Activated CD8-positive, alpha-beta T cell treated with anti-CD3 and anti-CD28 coated beads for 36 hours (primary cell): Measurements from ENCODE around the gene ATG16L2. TPM values are rescaled to one million over a fixed set of nuclear protein-coding genes. Genes with fewer than 3 reads are reported as not detected.
A peak's percentile ranks its signal among the peaks of the same experiment; 100 is the strongest.
"Not testable (repeated sequence)": the region's sequence is repeated elsewhere in the genome, so short reads cannot be mapped to it uniquely, and the experiment has no call there.

Experiments used
- ATAC-seq: fragments of 200-7000 bp; cut with Tn5 transposase; one replicate; pipeline ENCODE4 v1.10.0; 2021; ENCODE audit warnings: mild to moderate bottlenecking, moderate library complexity
- CTCF ChIA-PET: fragments of 350-600 bp; sonication (Branson Sonifier 250); formaldehyde crosslinking; loops from one replicate; lab custom pipeline; 2021; ENCODE audit warnings: antibody characterized with exemption; lab: Charles Lee
- POLR2A ChIA-PET: fragments of 350-600 bp; sonication (Branson Sonifier 250); formaldehyde crosslinking; loops from one replicate; lab custom pipeline; 2021; ENCODE audit warnings: antibody characterized with exemption; lab: Charles Lee
- DNase-seq: peaks from one replicate; pipeline ENCODE4 v3.0.0-alpha.2; 2020
- H3K27ac Mint-ChIP-seq: one replicate; pipeline ENCODE4 v1.8.0; 2021; ENCODE audit warnings: mild to moderate bottlenecking, mixed read lengths
- H3K27me3 Mint-ChIP-seq: one replicate; pipeline ENCODE4 v1.8.0; 2021; ENCODE audit warnings: mixed read lengths
- H3K36me3 Mint-ChIP-seq: one replicate; pipeline ENCODE4 v1.8.0; 2021; ENCODE audit warnings: low read depth, mixed read lengths
- H3K4me1 Mint-ChIP-seq: one replicate; pipeline ENCODE4 v1.8.0; 2021; ENCODE audit warnings: low read depth, mixed read lengths
- H3K4me3 Mint-ChIP-seq: one replicate; pipeline ENCODE4 v1.8.0; 2021; ENCODE audit warnings: mild to moderate bottlenecking, moderate library complexity, mixed read lengths
- H3K9me3 Mint-ChIP-seq: one replicate; pipeline ENCODE4 v1.8.0; 2021; ENCODE audit warnings: mixed read lengths
- intact Hi-C: fragments of 100-400 bp; cut with micrococcal nuclease; formaldehyde crosslinking; loops from one replicate; pipeline ENCODE4 v1.10.0; 2022
- total RNA-seq, 2 experiments: library from RNA; stranded (reverse); gene quantifications; one replicate each; pipeline ENCODE4 v1.2.3, GENCODE V29; 2021
- TF ChIP-seq, protein P1 (sequence below): fragments of 200-600 bp; IDR thresholded peaks from one replicate; pipeline ENCODE4 v1.8.0; 2022; ENCODE audit warnings: antibody characterized with exemption, mild to moderate bottlenecking

ATG16L2 gene
- total RNA-seq, 2 experiments from 2014 or later, result 70.8 to 71.4 TPM

- H3K27me3 Mint-ChIP-seq, result no peaks in the 10 kb centered on the region
- peaks cover 16% of the 10 kb centered on the region for H3K36me3 Mint-ChIP-seq
- no peak for DNase-seq
- no peak overlapping the region for H3K4me3 Mint-ChIP-seq
- TF ChIP-seq, protein P1, sequence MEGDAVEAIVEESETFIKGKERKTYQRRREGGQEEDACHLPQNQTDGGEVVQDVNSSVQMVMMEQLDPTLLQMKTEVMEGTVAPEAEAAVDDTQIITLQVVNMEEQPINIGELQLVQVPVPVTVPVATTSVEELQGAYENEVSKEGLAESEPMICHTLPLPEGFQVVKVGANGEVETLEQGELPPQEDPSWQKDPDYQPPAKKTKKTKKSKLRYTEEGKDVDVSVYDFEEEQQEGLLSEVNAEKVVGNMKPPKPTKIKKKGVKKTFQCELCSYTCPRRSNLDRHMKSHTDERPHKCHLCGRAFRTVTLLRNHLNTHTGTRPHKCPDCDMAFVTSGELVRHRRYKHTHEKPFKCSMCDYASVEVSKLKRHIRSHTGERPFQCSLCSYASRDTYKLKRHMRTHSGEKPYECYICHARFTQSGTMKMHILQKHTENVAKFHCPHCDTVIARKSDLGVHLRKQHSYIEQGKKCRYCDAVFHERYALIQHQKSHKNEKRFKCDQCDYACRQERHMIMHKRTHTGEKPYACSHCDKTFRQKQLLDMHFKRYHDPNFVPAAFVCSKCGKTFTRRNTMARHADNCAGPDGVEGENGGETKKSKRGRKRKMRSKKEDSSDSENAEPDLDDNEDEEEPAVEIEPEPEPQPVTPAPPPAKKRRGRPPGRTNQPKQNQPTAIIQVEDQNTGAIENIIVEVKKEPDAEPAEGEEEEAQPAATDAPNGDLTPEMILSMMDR, result no peak
- peaks cover 8% of the 10 kb centered on the region for H3K4me1 Mint-ChIP-seq
- no peaks in the 10 kb centered on the region for H3K9me3 Mint-ChIP-seq
- ChIA-PET POLR2A (interaction anchor here (0.6 to 7.3 kb wide), 3 partner anchors 9 to 304 kb away, joined by 3 to 37 read pairs (median 6); partner anchors contain the start of gene ATG16L2), CTCF (interaction anchor here (2.3 kb wide), 1 partner anchor 102 kb away, joined by 11 read pairs; no protein-coding TSS in a partner anchor)
- ATAC-seq, result no peak
- H3K27ac Mint-ChIP-seq, result peak overlapping the region; percentile 69
- intact Hi-C loops, result no loop called here
These were observed 12.8 kb downstream of the ATG16L2 start for GRCh38 chr11:72826942-72827480.

DNA sequence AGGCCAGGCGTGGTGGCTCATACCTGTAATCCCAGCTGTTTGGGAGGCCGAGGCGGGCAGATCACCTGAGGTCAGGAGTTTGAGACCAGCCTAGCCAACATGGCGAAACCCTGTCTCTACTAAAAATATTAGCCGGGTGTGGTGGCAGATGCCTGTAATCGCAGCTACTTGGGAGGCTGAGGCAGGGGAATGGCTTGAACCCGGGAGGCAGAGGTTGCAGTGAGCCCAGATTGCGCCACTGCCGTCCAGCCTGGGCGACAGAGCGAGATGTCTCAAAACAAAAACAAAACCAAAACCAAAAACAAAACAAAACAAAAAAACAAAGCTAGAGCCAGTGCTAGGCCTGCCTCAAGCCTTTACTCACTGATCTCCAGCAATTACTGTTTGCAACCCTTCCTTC, 13.4 kb downstream of the ATG16L2 start:
- DNase-seq, intact Hi-C loops, H3K4me3 Mint-ChIP-seq, H3K4me1 Mint-ChIP-seq, H3K9me3 Mint-ChIP-seq, H3K27me3 Mint-ChIP-seq: not testable (repeated sequence)
- CTCF ChIA-PET, result interaction anchor here (1.3 to 2.3 kb wide), 4 partner anchors 14 to 350 kb away, joined by 3 to 11 read pairs (median 6); partner anchors contain the start of genes ATG16L2 and STARD10
- ATAC-seq, result peak; percentile 40
- POLR2A ChIA-PET, result interaction anchor here (1.0 to 7.3 kb wide), 3 partner anchors 9 to 13 kb away, joined by 3 to 37 read pairs (median 6); partner anchors contain the start of gene ATG16L2
- H3K27ac Mint-ChIP-seq, result peak overlapping the region; percentile 64
- peaks cover 15% of the 10 kb centered on the region for H3K36me3 Mint-ChIP-seq

GRCh38 chr11:72828081-72828567, 13.9 kb downstream of the ATG16L2 start:
- peaks cover 14% of the 10 kb centered on the region for H3K36me3 Mint-ChIP-seq
- CTCF ChIA-PET, result interaction anchor here (0.5 to 2.3 kb wide), 5 partner anchors 9 to 350 kb away, joined by 3 to 11 read pairs (median 5); partner anchors contain the start of genes ATG16L2 and STARD10
- peak overlapping the region; percentile 64 for H3K27ac Mint-ChIP-seq
- DNase-seq, result no peak
- no peaks in the 10 kb centered on the region for H3K27me3 Mint-ChIP-seq
- TF ChIP-seq, protein P1, result no peak
- H3K4me3 Mint-ChIP-seq, result no peak overlapping the region
- H3K9me3 Mint-ChIP-seq, result no peaks in the 10 kb centered on the region
- peaks cover 8% of the 10 kb centered on the region for H3K4me1 Mint-ChIP-seq
- intact Hi-C loops, result no loop called here
- POLR2A ChIA-PET, result interaction anchor here (0.7 to 7.3 kb wide), 5 partner anchors 9 to 190 kb away, joined by 3 to 37 read pairs (median 4); partner anchors contain the start of gene ATG16L2
- ATAC-seq, result peak; percentile 18

DNA sequence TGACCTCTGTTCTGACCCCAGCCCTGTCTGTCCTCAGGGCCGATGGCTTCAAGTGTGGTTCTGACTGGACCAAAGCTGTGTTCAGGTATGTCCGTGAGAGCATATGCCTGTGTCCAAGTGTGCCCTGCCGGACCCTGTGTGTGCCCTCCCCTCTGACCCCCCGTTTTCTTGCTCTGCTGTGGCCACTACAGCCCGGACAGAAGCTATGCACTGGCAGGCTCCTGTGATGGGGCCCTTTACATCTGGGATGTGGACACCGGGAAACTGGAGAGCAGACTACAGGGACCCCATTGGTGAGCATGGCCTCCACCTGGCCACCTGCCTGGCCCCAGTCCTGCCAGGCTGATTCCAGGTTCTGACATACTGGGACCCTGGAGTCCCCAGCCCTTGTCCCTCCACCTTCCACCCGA, 14.5 kb downstream of the ATG16L2 start:
- CTCF ChIA-PET, result interaction anchor here (0.5 to 2.3 kb wide), 5 partner anchors 9 to 349 kb away, joined by 3 to 11 read pairs (median 5); partner anchors contain the start of genes ATG16L2 and STARD10
- no peak for ATAC-seq

GRCh38 chr11:72829178-72829577, 15.0 kb downstream of the ATG16L2 start:
- Mint-ChIP-seq H3K9me3 (no peaks in the 10 kb centered on the region), H3K36me3 (peaks cover 13% of the 10 kb centered on the region), H3K4me1 (peaks cover 8% of the 10 kb centered on the region), H3K27me3 (no peaks in the 10 kb centered on the region), H3K27ac (peak overlapping the region; percentile 5), H3K4me3 (no peak overlapping the region)
- ATAC-seq, result no peak
- TF ChIP-seq, protein P1, result no peak
- ChIA-PET POLR2A (interaction anchor here (0.7 to 7.3 kb wide), 4 partner anchors 14 to 228 kb away, joined by 3 to 37 read pairs (median 4); partner anchors contain the start of gene ATG16L2), CTCF (interaction anchor here (1.4 to 3.4 kb wide), 2 partner anchors 349 kb away, joined by 5 to 43 read pairs; no protein-coding TSS in a partner anchor)
- intact Hi-C loops, result no loop called here
- no peak for DNase-seq

More for the DNA sequence above, 14.5 kb downstream of the ATG16L2 start:
- H3K9me3 Mint-ChIP-seq, result no peaks in the 10 kb centered on the region
- peaks cover 13% of the 10 kb centered on the region for H3K36me3 Mint-ChIP-seq
- DNase-seq, result no peak
- no peaks in the 10 kb centered on the region for H3K27me3 Mint-ChIP-seq
- POLR2A ChIA-PET, result interaction anchor here (0.7 to 7.3 kb wide), 5 partner anchors 9 to 228 kb away, joined by 3 to 37 read pairs (median 3); partner anchors contain the start of gene ATG16L2
- H3K27ac Mint-ChIP-seq, result peak overlapping the region; percentile 46
- TF ChIP-seq, protein P1, result no peak
- intact Hi-C loops, result no loop called here
- H3K4me3 Mint-ChIP-seq, result no peak overlapping the region
- peaks cover 8% of the 10 kb centered on the region for H3K4me1 Mint-ChIP-seq
